Measurements from ENCODE around the gene DLL1.

Gene DLL1

DNA sequence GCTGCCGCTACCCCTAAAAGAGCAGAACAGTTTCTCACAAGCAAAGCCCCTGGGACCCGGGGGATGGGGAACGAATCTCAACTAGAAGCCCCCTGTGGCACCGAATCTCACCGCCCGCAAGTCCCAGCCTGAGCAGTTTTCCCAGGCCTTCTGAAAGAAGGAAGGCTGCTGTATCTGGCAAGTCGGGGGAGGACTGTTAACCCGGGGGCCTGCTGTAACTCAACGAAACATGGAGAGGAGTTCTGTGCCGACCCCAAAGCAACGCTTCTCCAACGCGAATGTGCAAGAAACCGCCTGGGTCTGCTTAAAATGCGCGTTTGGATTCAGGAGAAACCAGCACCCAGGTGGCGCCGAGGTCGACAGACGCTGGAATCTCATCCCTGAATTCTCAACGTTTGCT lies 34.2 kb downstream of the DLL1 start:
- ChIA-PET CTCF (no interaction called here), POLR2A (no interaction called here)
- no peak for TF ChIP-seq CTCF (IDR thresholded peaks at IDR 0.05; ENCODE audit: control extremely low read depth, extremely low read depth, low read depth, missing control alignments)
- DNase-seq (ENCODE audit: extremely low spot score), result no peak

DNA sequence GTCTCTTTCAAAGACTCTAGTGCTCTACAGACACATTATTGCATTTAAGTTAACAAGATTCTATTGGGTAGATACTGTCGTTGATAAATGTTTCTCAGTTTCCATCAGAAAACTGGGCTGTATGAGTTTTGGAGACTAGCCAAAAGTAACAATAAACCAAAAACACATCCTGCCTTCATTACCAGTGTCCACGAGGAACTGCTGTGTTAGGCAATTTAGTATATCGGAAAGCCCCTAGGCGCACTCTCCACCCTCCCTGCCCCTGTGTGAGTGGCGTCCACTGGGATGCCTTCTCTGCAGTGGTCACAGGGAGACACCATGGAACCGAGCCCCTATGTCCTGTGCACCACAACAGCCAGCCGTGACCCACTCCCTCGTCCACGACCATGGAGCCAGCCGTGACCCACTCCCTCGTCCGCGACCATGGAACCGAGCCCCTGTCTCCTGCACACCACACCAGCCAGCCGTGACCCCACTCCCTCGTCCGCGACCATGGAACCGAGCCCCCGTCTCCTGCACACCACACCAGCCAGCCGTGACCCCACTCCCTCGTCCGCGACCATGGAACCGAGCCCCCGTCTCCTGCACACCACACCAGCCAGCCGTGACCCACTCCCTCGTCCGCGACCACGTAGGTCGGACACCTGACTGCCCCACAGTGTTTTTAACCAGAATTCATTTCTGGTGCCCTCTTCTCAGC lies 35.3 kb downstream of the DLL1 start:
- CTCF ChIA-PET, result no interaction called here
- TF ChIP-seq CTCF (IDR thresholded peaks at IDR 0.05; ENCODE audit: control extremely low read depth, extremely low read depth, low read depth, missing control alignments), result no peak
- DNase-seq (ENCODE audit: extremely low spot score), result no peak
- POLR2A ChIA-PET, result no interaction called here

DNA sequence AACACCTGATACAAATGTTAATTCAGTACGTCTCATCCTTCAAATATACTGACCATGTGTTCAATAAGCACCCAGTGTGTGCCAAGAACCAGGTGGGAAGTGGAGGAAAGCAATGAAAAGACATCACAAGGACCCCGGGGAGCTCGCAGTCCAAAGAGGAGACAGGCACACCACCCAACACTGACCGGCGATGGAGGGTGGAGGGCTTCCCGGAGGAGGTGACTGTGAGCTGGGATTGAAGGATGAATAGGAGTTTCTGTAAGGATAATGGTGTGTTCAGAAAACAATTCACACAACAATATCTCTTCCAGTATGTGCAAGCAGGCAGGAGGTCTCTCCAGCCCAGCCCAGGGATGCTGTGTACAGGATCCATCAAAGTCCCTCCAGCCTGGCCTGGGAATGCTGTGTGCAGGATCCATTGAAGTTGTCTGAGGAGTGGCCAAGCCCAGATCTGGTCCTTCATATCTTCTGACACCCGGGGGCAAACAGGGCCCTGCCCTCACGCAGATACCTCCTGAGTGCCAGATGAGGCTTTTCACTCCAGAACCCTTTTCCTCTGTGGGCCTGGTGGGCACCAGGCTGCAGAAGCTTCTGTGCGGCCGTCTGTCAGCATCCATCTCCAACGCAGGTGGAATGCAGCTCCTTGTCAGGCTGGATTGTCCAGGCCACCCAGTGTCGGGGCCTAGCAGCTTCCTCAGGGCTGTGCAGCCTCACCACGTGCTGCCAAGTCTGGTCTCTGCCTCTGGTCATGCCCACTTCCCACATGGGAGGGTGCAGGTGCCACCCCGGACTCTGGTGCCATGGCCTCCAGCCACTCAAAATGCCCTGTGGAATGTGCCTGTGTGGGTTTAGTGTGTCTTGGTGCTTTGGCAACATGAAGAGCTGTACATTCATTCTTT lies 36.3 kb downstream of the DLL1 start:
- CTCF ChIA-PET, result no interaction called here
- no peak for DNase-seq (ENCODE audit: extremely low spot score)
- POLR2A ChIA-PET, result no interaction called here
- TF ChIP-seq CTCF (IDR thresholded peaks at IDR 0.05; ENCODE audit: control extremely low read depth, extremely low read depth, low read depth, missing control alignments), result no peak

- no peak for TF ChIP-seq CTCF (IDR thresholded peaks at IDR 0.05; ENCODE audit: control extremely low read depth, extremely low read depth, low read depth, missing control alignments)
- no peak for DNase-seq (ENCODE audit: extremely low spot score)
- ChIA-PET CTCF (interaction anchor here (2.0 kb wide), 1 partner anchor 263 kb away, joined by 4 read pairs; no protein-coding TSS in a partner anchor), POLR2A (no interaction called here)
These were observed 37.0 kb downstream of the DLL1 start for GRCh38 chr6:170253910-170254269.

- no peak for TF ChIP-seq CTCF (IDR thresholded peaks at IDR 0.05; ENCODE audit: control extremely low read depth, extremely low read depth, low read depth, missing control alignments)
- ChIA-PET CTCF (interaction anchor here (2.0 kb wide), 1 partner anchor 264 kb away, joined by 4 read pairs; no protein-coding TSS in a partner anchor), POLR2A (no interaction called here)
- DNase-seq (ENCODE audit: extremely low spot score), result no peak
These were observed 37.5 kb downstream of the DLL1 start for GRCh38 chr6:170253226-170253909.

GRCh38 chr6:170251776-170252571 lies 38.9 kb downstream of the DLL1 start:
- ChIA-PET CTCF (interaction anchor here (1.2 to 2.0 kb wide), 3 partner anchors 13 to 265 kb away, joined by 4 read pairs; no protein-coding TSS in a partner anchor), POLR2A (no interaction called here)
- DNase-seq (ENCODE audit: extremely low spot score), result no peak
- TF ChIP-seq CTCF (IDR thresholded peaks at IDR 0.05; ENCODE audit: control extremely low read depth, extremely low read depth, low read depth, missing control alignments), result no peak
